Measurements from ENCODE around the gene B4GALT5.

GRCh38 chr20:49742948-49743347, 29.3 kb upstream of the B4GALT5 start:
- no peak for TF ChIP-seq CTCF (conservative IDR thresholded peaks at IDR 0.05 in 1 of 2, IDR thresholded peaks at IDR 0.05 in 1 of 2; ENCODE audit: extremely low read depth in 1 of 2, insufficient read depth in 1 of 2, low read depth in 1 of 2, low read length in 2 of 2)
- TF ChIP-seq EZH2 (IDR thresholded peaks at IDR 0.05; ENCODE audit: borderline replicate concordance, low read length), result no peak
